Nephron (organoid): ENCODE data around the gene KCNK15.
A peak's percentile ranks its signal among the peaks of the same experiment; 100 is the strongest.

Experiments used
- H3K27ac Mint-ChIP-seq, 3 experiments: 2 replicates each; pipeline ENCODE4 v1.8.0; 2020; ENCODE audit warnings: mixed read lengths in 3 of 3, mild to moderate bottlenecking in 2 of 3, moderate library complexity in 1 of 3
- H3K27me3 Mint-ChIP-seq: 2 replicates; pipeline ENCODE4 v1.8.0; 2021; ENCODE audit warnings: low read depth, mild to moderate bottlenecking, moderate library complexity, mixed read lengths
- H3K36me3 Mint-ChIP-seq: 2 replicates; pipeline ENCODE4 v1.8.0; 2020; ENCODE audit warnings: low read depth, mixed read lengths
- H3K4me1 Mint-ChIP-seq: 2 replicates; pipeline ENCODE4 v1.8.0; 2020; ENCODE audit warnings: mixed read lengths
- H3K4me3 Mint-ChIP-seq, 3 experiments: 2 replicates each; pipeline ENCODE4 v1.8.0; 2020; ENCODE audit warnings: mild to moderate bottlenecking in 3 of 3, mixed read lengths in 3 of 3, moderate library complexity in 2 of 3
- H3K9me3 Mint-ChIP-seq: 2 replicates; pipeline ENCODE4 v1.8.0; 2020; ENCODE audit warnings: mixed read lengths
- CTCF ChIP-seq, 3 experiments: fragments of 200-600 bp; sonication (generic); IDR thresholded peaks; one replicate each; pipeline ENCODE4 v1.5.0; 2021; ENCODE audit warnings: antibody characterized with exemption in 3 of 3; ENCODE audit not compliant: unreplicated experiment in 3 of 3

Gene KCNK15

GRCh38 chr20:44747166-44748004 lies 1.7 kb downstream of the KCNK15 start:
- peak overlapping the region; percentile 70 to 79 (median 70) for H3K4me3 Mint-ChIP-seq
- peaks cover 5% of the 10 kb centered on the region for H3K4me1 Mint-ChIP-seq
- H3K27me3 Mint-ChIP-seq, result peaks cover 39% of the 10 kb centered on the region
- peak overlapping the region in 2 of 3 experiments; percentile 2 to 37 for H3K27ac Mint-ChIP-seq
- peak; percentile 55 to 65 (median 64) for TF ChIP-seq CTCF (IDR thresholded peaks at IDR 0.05; ENCODE audit: unreplicated experiment in 3 of 3)
- H3K9me3 Mint-ChIP-seq, result no peaks in the 10 kb centered on the region
- H3K36me3 Mint-ChIP-seq, result no peaks in the 10 kb centered on the region

DNA sequence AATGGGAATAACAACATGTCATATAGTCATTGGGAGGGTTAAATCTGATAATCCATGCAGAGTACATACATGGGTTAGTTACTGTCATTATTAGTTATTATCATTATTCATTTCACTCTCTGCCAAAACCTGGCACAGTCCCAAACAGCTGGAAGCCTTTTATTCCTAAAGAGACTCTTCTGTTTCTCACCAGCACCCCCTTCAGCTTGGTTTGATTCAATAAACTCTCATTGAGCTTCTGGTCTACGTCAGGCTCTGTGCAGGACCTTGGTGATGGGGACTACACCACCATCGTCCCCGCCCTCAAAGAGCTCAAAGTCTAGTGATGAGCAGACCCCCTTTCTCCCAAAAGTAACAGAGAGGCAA lies 2.3 kb downstream of the KCNK15 start:
- Mint-ChIP-seq H3K27ac (no peak overlapping the region), H3K36me3 (no peaks in the 10 kb centered on the region)

GRCh38 chr20:44750081-44750805 lies 4.6 kb downstream of the KCNK15 start:
- Mint-ChIP-seq H3K4me1 (peaks cover 5% of the 10 kb centered on the region), H3K27ac (no peak overlapping the region), H3K27me3 (peaks cover 24% of the 10 kb centered on the region), H3K9me3 (no peaks in the 10 kb centered on the region), H3K36me3 (no peaks in the 10 kb centered on the region), H3K4me3 (no peak overlapping the region)
- TF ChIP-seq CTCF (IDR thresholded peaks at IDR 0.05; ENCODE audit: unreplicated experiment in 3 of 3), result no peak

More for the DNA sequence above, 2.3 kb downstream of the KCNK15 start:
- Mint-ChIP-seq H3K4me3 (no peak overlapping the region), H3K9me3 (no peaks in the 10 kb centered on the region), H3K4me1 (peaks cover 5% of the 10 kb centered on the region), H3K27me3 (peaks cover 37% of the 10 kb centered on the region)
- TF ChIP-seq CTCF (IDR thresholded peaks at IDR 0.05; ENCODE audit: unreplicated experiment in 3 of 3), result no peak

- H3K4me1 Mint-ChIP-seq, result peaks cover 4% of the 10 kb centered on the region
- H3K27ac Mint-ChIP-seq, result no peak overlapping the region
- H3K4me3 Mint-ChIP-seq, result no peak overlapping the region
- H3K36me3 Mint-ChIP-seq, result no peaks in the 10 kb centered on the region
- peaks cover 10% of the 10 kb centered on the region for H3K27me3 Mint-ChIP-seq
- TF ChIP-seq CTCF (IDR thresholded peaks at IDR 0.05; ENCODE audit: unreplicated experiment in 3 of 3), result no peak
- no peaks in the 10 kb centered on the region for H3K9me3 Mint-ChIP-seq
These were observed 6.7 kb downstream of the KCNK15 start for GRCh38 chr20:44752099-44752931.

GRCh38 chr20:44754554-44754953 lies 8.9 kb downstream of the KCNK15 start:
- Mint-ChIP-seq H3K27ac (no peak overlapping the region), H3K36me3 (no peaks in the 10 kb centered on the region), H3K9me3 (no peaks in the 10 kb centered on the region), H3K27me3 (peaks cover 1% of the 10 kb centered on the region), H3K4me3 (no peak overlapping the region), H3K4me1 (no peaks in the 10 kb centered on the region)
- TF ChIP-seq CTCF (IDR thresholded peaks at IDR 0.05; ENCODE audit: unreplicated experiment in 3 of 3), result no peak
